ENCODE results near the gene CACNA1S. TPM values are rescaled to one million over a fixed set of nuclear protein-coding genes. Genes with fewer than 3 reads are reported as not detected.

Gene CACNA1S
- total RNA-seq, 4 donors from 2014 or later = not detected

DNA sequence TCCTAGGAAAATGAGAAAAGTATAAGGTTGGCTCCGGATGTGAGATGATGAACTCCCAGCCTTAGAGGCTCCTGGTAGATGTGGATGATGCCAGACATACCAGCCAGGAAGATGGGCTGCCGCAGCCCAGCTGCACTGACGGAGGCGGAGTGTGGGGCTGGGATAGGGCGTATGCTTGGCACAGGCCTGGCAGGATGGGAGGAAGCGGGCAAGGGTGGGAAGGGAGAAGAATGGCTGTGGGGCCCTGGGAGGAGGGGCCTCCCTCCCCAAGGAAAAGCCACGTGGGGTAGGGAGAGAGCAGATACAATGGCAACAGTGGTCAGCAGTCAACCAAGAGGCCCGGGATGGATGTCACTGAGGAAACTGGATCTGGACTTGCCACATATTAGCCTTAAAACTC is 47.4 kb downstream of the CACNA1S start:
- no peak for DNase-seq
- no peak overlapping the region for H3K4me3 ChIP-seq
- H3K9me3 ChIP-seq = no peaks in the 10 kb centered on the region
- peaks cover 0 to 13% (median 0%) of the 10 kb centered on the region in 3 donors for H3K4me1 ChIP-seq
- no peaks in the 10 kb centered on the region for H3K36me3 ChIP-seq
- peaks cover 0 to 43% (median 0%) of the 10 kb centered on the region in 4 donors for H3K27me3 ChIP-seq
- intact Hi-C loops (cut with DNase I) = no loop called here
- TF ChIP-seq POLR2A (IDR thresholded peaks at IDR 0.05) = no peak
- TF ChIP-seq, protein P1, sequence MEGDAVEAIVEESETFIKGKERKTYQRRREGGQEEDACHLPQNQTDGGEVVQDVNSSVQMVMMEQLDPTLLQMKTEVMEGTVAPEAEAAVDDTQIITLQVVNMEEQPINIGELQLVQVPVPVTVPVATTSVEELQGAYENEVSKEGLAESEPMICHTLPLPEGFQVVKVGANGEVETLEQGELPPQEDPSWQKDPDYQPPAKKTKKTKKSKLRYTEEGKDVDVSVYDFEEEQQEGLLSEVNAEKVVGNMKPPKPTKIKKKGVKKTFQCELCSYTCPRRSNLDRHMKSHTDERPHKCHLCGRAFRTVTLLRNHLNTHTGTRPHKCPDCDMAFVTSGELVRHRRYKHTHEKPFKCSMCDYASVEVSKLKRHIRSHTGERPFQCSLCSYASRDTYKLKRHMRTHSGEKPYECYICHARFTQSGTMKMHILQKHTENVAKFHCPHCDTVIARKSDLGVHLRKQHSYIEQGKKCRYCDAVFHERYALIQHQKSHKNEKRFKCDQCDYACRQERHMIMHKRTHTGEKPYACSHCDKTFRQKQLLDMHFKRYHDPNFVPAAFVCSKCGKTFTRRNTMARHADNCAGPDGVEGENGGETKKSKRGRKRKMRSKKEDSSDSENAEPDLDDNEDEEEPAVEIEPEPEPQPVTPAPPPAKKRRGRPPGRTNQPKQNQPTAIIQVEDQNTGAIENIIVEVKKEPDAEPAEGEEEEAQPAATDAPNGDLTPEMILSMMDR (IDR thresholded peaks at IDR 0.05) = no peak
- no peak overlapping the region for H3K27ac ChIP-seq
- WGBS, 2 donors = 79 to 80% methylated on average over 8 of the region's 8 CpGs

DNA sequence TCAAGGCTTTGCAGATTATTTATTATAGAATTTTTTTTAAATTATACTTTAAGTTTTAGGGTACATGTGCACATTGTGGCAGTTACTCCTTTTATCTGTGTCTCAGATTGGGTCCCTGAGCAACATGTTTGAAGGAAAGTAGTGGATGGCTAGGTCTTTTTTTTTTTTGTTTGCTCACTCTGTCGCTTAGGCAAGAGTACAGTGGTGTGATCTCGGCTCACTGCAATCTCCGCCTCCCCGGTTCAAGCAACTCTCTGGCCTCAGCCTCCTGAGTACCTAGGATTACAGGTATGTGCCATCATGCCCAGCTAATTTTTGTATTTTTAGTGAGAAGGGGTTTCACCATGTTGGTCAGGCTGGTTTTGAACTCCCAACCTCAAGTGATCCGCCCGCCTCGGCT is 49.1 kb downstream of the CACNA1S start:
- no peaks in the 10 kb centered on the region for H3K9me3 ChIP-seq
- H3K4me1 ChIP-seq = peaks cover 0 to 14% (median 0%) of the 10 kb centered on the region in 3 donors
- H3K4me3 ChIP-seq = no peak overlapping the region
- H3K27ac ChIP-seq = no peak overlapping the region
- DNase-seq = no peak
- peaks cover 0 to 32% (median 0%) of the 10 kb centered on the region in 4 donors for H3K27me3 ChIP-seq
- no peak for TF ChIP-seq POLR2A (IDR thresholded peaks at IDR 0.05)
- TF ChIP-seq, protein P1 (IDR thresholded peaks at IDR 0.05) = no peak
- H3K36me3 ChIP-seq = no peaks in the 10 kb centered on the region
- intact Hi-C loops (cut with DNase I) = no loop called here
- WGBS, 2 donors = 81 to 83% methylated on average over 7 of the region's 7 CpGs

DNA sequence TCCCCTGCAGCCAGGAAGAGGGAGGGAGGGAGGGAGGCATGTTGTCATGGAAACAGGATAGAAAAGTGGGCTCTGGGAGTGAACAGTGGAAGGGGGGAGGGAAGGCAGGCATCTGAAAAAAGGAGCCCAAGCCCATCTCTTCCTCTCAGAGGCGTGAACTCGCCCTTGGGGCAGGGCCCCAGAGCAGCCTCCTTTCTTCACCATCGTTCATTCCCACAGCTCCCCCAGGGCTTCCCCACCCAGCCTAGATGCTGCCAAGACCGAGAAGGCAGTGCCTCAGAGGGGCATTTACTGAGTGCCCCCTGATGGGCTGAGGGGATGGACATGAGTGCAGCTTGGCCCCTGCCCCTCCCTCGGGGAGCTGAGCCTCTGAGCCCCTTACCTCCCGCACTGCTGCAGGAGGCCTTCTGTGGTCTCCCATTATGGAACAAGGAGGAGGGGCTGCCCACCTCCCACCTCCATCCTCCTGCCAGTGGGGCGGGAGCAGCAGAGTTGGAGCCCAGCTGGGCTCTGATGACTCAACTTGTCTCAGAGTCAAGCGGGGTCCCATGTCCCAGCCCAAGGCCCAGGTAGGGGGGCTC is 49.6 kb downstream of the CACNA1S start:
- intact Hi-C loops (cut with DNase I) = no loop called here
- H3K36me3 ChIP-seq = no peaks in the 10 kb centered on the region
- H3K27ac ChIP-seq = no peak overlapping the region
- H3K27me3 ChIP-seq = peaks cover 0 to 29% (median 0%) of the 10 kb centered on the region in 4 donors
- no peak for TF ChIP-seq POLR2A (IDR thresholded peaks at IDR 0.05)
- TF ChIP-seq, protein P1 (IDR thresholded peaks at IDR 0.05) = no peak
- DNase-seq = no peak
- H3K4me1 ChIP-seq = peaks cover 0 to 14% (median 0%) of the 10 kb centered on the region in 3 donors
- H3K9me3 ChIP-seq = no peaks in the 10 kb centered on the region
- 78 to 79% methylated on average over 4 to 7 of the region's 8 CpGs for WGBS, 2 donors
- H3K4me3 ChIP-seq = no peak overlapping the region

DNA sequence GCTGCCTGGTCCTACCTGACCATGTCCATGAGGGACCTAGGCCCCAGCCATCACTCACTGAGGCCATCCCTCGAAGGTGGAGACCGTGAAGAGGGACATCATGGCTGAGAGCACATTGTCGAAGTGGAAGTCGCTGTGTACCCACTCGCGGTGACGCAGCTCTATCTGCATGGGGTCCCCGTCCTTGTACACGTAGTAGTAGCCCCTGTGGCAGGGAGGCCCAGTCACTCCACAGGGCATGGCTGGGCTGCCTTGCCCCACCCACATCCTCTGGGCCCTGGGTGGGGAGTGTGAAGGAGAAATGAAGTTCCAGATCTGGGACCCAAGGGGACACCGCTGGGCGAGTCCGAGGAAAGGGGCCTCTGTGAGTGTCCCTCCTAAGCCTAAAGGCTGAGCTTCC is 50.3 kb downstream of the CACNA1S start:
- Histone ChIP-seq H3K4me1 (peaks cover 0 to 14% (median 0%) of the 10 kb centered on the region in 3 donors), H3K9me3 (no peaks in the 10 kb centered on the region), H3K27me3 (peaks cover 0 to 24% (median 0%) of the 10 kb centered on the region in 4 donors), H3K27ac (no peak overlapping the region), H3K4me3 (no peak overlapping the region), H3K36me3 (no peaks in the 10 kb centered on the region)
- no peak for DNase-seq
- TF ChIP-seq POLR2A (IDR thresholded peaks at IDR 0.05) = no peak
- TF ChIP-seq, protein P1 (IDR thresholded peaks at IDR 0.05) = no peak
- WGBS, 2 donors = 93 to 100% methylated on average over 3 of the region's 12 CpGs
- intact Hi-C loops (cut with DNase I) = no loop called here

DNA sequence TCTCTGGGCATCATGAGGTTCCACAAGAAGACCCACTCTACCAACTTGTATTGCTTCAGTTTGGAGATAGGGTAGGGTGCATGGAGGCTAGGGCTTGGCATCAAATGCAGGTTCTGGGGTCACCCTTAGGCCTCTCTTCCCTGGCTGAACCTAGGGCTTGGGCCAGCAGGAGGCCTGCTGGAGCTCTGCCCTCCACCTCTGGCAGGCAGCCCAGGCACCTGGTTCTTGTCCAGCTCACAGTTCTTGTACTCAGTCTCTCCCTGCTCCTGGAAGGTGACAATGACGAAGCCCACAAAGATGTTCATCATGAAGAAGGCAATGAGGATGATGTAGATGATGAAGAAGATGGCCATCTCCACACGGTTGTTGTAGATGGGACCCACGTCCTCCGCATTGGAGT is 51.2 kb downstream of the CACNA1S start:
- H3K36me3 ChIP-seq = no peaks in the 10 kb centered on the region
- H3K27ac ChIP-seq = no peak overlapping the region
- WGBS, 2 donors = 83 to 96% methylated on average over 3 to 4 of the region's 4 CpGs
- TF ChIP-seq, protein P1 (IDR thresholded peaks at IDR 0.05) = no peak
- TF ChIP-seq POLR2A (IDR thresholded peaks at IDR 0.05) = no peak
- no peak overlapping the region for H3K4me3 ChIP-seq
- intact Hi-C loops (cut with DNase I) = no loop called here
- H3K9me3 ChIP-seq = no peaks in the 10 kb centered on the region
- no peak for DNase-seq
- peaks cover 0 to 20% (median 0%) of the 10 kb centered on the region in 3 donors for H3K4me1 ChIP-seq
- H3K27me3 ChIP-seq = peaks cover 0 to 15% (median 0%) of the 10 kb centered on the region in 4 donors

All from esophagus squamous epithelium (tissue), 5 donors.